HepG2 (cell line): ENCODE measurements around the gene WDR43. TPM values are rescaled to one million over a fixed set of nuclear protein-coding genes. Genes with fewer than 3 reads are reported as not detected.

Source experiments
- HOXA9 ChIP-seq: sonication (generic); formaldehyde crosslinking; IDR thresholded peaks from 2 replicates; pipeline ENCODE4 v1.8.1; 2022; ENCODE audit warnings: missing genetic modification reagents, mild to moderate bottlenecking, moderate library complexity, borderline replicate concordance
- MLLT10 ChIP-seq: sonication (generic); formaldehyde crosslinking; IDR thresholded peaks from 2 replicates; pipeline ENCODE4 v1.4.0; 2020; ENCODE audit warnings: missing genetic modification reagents
- NCOR1 ChIP-seq: fragments of 200-600 bp; sonication (generic); IDR thresholded peaks from 2 replicates; pipeline ENCODE4 v1.7.0; 2017; ENCODE audit warnings: antibody characterized with exemption, low read length, borderline replicate concordance
- TRIM24 ChIP-seq: sonication (generic); formaldehyde crosslinking; IDR thresholded peaks from 2 replicates; pipeline ENCODE4 v1.8.0; 2022; ENCODE audit warnings: mild to moderate bottlenecking, missing genetic modification reagents
- ZFP41 ChIP-seq: sonication (generic); formaldehyde crosslinking; IDR thresholded peaks from 2 replicates; pipeline ENCODE4 v1.4.0; 2020; ENCODE audit warnings: mild to moderate bottlenecking, missing genetic modification reagents, borderline replicate concordance
- ZMYM2 ChIP-seq: sonication (generic); formaldehyde crosslinking; IDR thresholded peaks from 2 replicates; pipeline ENCODE4 v1.8.0; 2022; ENCODE audit warnings: mild to moderate bottlenecking, missing genetic modification reagents
- ZNF235 ChIP-seq: sonication (generic); formaldehyde crosslinking; IDR thresholded peaks from 2 replicates; pipeline ENCODE4 v1.8.1; 2023; ENCODE audit warnings: mild to moderate bottlenecking, missing genetic modification reagents, borderline replicate concordance
- polyA plus RNA-seq, 8 experiments: library from polyadenylated mRNA; depleted of rRNA in 3 of 8; stranded (reverse) in 7 of 8; unstranded in 1 of 8; fragments of >200 nt; fragmentation: Illumina TruSeq in 4 of 8; extraction: Trizol in 4 of 8; gene quantifications; 2 replicates each; pipeline versions ENCODE4 v1.2.1 to v1.2.3, GENCODE V29; 2011 to 2016; ENCODE audit warnings: low read depth in 4 of 8, missing spikeins in 1 of 8, mixed read lengths in 1 of 8; ENCODE audit not compliant: insufficient read depth in 1 of 8
- total RNA-seq, 5 experiments: library from RNA; depleted of rRNA; stranded (reverse); fragments of >200 nt; fragmentation: Illumina TruSeq; extraction: Trizol; gene quantifications; 2 replicates each; pipeline ENCODE4 v1.2.3, GENCODE V29; 2016; ENCODE audit warnings: low read depth in 1 of 5
- TF ChIP-seq, protein P1 (sequence below): IDR thresholded peaks from 2 replicates; pipeline ENCODE4 v1.6.1; 2016; ENCODE audit warnings: missing biosample characterization, missing genetic modification reagents, low read depth
- TF ChIP-seq, protein P2 (sequence below): sonication (generic); formaldehyde crosslinking; IDR thresholded peaks from 2 replicates; pipeline ENCODE4 v1.9.0; 2021; ENCODE audit warnings: missing genetic modification reagents, borderline replicate concordance
- TF ChIP-seq, protein P3 (sequence below): sonication (generic); formaldehyde crosslinking; IDR thresholded peaks from 2 replicates; pipeline ENCODE4 v1.5.1; 2020; ENCODE audit warnings: mild to moderate bottlenecking, moderate library complexity, missing genetic modification reagents

Gene WDR43
- total and polyA plus RNA-seq, 2 of the 13 experiments (the other 11 are each of a cell fraction or from before 2014, with no cell fraction given) = 121 to 167 TPM

DNA sequence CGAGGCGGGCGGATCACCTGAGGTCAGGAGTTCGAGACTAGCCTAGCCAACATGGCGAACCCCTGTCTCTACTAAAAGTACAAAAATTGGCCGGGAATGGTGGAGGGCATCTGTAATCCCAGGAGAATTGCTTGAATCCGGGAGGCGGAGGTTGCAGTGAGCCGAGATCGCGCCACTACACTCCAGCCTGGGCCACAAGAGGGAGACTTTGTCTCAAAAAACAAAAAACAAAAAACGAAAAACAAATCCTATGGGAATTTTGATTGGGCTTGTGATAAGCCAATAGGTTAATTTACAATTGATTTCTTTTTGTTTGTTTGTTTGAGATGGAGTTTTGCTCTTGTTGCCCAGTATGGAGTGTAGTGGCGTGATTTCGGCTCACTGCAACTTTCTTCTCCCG is 62.4 kb downstream of the WDR43 start (continued):
- TF ChIP-seq, protein P1, sequence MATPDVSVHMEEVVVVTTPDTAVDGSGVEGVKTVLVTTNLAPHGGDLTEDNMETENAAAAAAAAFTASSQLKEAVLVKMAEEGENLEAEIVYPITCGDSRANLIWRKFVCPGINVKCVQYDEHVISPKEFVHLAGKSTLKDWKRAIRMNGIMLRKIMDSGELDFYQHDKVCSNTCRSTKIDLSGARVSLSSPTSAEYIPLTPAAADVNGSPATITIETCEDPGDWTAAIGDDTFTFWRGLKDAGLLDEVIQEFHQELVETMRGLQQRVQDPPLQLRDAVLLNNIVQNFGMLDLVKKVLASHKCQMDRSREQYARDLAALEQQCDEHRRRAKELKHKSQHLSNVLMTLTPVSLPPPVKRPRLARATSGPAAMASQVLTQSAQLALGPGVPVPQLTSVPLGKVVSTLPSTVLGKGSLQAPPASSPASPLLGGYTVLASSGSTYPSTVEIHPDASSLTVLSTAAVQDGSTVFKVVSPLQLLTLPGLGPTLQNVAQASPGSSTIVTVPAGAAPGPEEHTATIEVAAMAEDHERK (CRISPR knock-in tag) = no peak
- TF ChIP-seq NCOR1 = no peak
- TF ChIP-seq TRIM24 = no peak
- TF ChIP-seq, protein P2, sequence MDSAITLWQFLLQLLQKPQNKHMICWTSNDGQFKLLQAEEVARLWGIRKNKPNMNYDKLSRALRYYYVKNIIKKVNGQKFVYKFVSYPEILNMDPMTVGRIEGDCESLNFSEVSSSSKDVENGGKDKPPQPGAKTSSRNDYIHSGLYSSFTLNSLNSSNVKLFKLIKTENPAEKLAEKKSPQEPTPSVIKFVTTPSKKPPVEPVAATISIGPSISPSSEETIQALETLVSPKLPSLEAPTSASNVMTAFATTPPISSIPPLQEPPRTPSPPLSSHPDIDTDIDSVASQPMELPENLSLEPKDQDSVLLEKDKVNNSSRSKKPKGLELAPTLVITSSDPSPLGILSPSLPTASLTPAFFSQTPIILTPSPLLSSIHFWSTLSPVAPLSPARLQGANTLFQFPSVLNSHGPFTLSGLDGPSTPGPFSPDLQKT (CRISPR knock-in tag) = no peak
- no peak for TF ChIP-seq ZFP41 (CRISPR knock-in tag)
- no peak for TF ChIP-seq ZNF235 (CRISPR knock-in tag)
- TF ChIP-seq MLLT10 (CRISPR knock-in tag) = no peak
- no peak for TF ChIP-seq ZMYM2 (CRISPR knock-in tag)
- TF ChIP-seq, protein P3, sequence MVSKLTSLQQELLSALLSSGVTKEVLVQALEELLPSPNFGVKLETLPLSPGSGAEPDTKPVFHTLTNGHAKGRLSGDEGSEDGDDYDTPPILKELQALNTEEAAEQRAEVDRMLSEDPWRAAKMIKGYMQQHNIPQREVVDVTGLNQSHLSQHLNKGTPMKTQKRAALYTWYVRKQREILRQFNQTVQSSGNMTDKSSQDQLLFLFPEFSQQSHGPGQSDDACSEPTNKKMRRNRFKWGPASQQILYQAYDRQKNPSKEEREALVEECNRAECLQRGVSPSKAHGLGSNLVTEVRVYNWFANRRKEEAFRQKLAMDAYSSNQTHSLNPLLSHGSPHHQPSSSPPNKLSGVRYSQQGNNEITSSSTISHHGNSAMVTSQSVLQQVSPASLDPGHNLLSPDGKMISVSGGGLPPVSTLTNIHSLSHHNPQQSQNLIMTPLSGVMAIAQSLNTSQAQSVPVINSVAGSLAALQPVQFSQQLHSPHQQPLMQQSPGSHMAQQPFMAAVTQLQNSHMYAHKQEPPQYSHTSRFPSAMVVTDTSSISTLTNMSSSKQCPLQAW (CRISPR knock-in tag) = 0 out of 2 replicates have a peak, but pooled peaks have one; percentile 14
- no peak for TF ChIP-seq HOXA9 (CRISPR knock-in tag)
